Measurements from ENCODE around the gene GRID1. TPM values are rescaled to one million over a fixed set of nuclear protein-coding genes. Genes with fewer than 3 reads are reported as not detected.
"Not testable (repeated sequence)": the region's sequence is repeated elsewhere in the genome, so short reads cannot be mapped to it uniquely, and the experiment has no call there.

GRID1 gene
- total and polyA plus RNA-seq, 9 of the 15 experiments (the other 6 are each of a cell fraction or from before 2014, with no cell fraction given), result 0.01 to 7.2 (median 1.2) TPM

DNA sequence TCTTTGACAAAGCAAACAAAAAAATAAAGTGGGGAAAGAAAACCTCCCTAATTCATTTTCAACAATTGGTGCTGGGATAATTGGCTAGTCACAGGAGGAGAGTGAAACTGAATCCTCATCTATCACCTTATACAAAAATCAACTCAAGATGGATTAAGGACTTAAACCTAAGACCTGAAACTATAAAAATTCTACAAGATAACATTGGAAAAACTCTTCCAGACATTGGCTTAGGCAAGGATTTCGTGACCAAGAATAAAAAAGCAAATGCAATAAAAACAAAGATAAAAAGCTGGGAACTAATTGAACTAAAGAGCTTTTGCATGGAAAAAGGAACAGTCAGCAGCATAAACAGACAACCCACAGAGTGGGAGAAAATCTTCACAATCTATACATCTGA, 271.5 kb downstream of the GRID1 start:
- H3K4me3 ChIP-seq; H4K20me1 ChIP-seq (replicated peaks; ENCODE audit: control insufficient read depth, insufficient read depth, low read length); in situ Hi-C loops (cut with MboI); ATAC-seq; BruUV-seq (replicated peaks); H3K4me1 ChIP-seq (replicated peaks in 1 of 2; ENCODE audit: control insufficient read depth in 2 of 2, insufficient read depth in 2 of 2, low read length in 2 of 2); intact Hi-C loops (cut with micrococcal nuclease); H3K36me3 ChIP-seq (ENCODE audit: control insufficient read depth, insufficient read depth, low read length); H3K4me2 ChIP-seq (ENCODE audit: insufficient read depth, low read length); H3K9me3 ChIP-seq (replicated peaks; ENCODE audit: control insufficient read depth, insufficient read depth, low read depth, low read length); H3K79me2 ChIP-seq (ENCODE audit: control insufficient read depth, insufficient read depth, low read length); H3K27ac ChIP-seq (ENCODE audit: extremely low read depth, low read depth, low read length); DNase-seq (ENCODE audit: extremely low read depth in 1 of 4, low spot score in 3 of 4); H2AFZ ChIP-seq (ENCODE audit: low read depth, low read length); FAIRE-seq; H3K9me1 ChIP-seq (ENCODE audit: control insufficient read depth, insufficient read depth, low read length); CTCF ChIA-PET (ENCODE audit: low intra/inter-chr PET ratio); H3K9ac ChIP-seq (ENCODE audit: insufficient read depth in 1 of 2, low read depth in 2 of 2, low read length in 2 of 2); H3K27me3 ChIP-seq (ENCODE audit: control insufficient read depth in 2 of 2, insufficient read depth in 2 of 2, low read length in 2 of 2): not testable (repeated sequence)
- 0% methylated on average over 1 of the region's 1 CpG for WGBS (ENCODE audit: insufficient coverage, low coverage, missing lambda C conversion rate)
- POLR2A ChIA-PET, result interaction anchor here (0.6 kb wide), 1 partner anchor 8 kb away, joined by 3 read pairs; no protein-coding TSS in a partner anchor

DNA sequence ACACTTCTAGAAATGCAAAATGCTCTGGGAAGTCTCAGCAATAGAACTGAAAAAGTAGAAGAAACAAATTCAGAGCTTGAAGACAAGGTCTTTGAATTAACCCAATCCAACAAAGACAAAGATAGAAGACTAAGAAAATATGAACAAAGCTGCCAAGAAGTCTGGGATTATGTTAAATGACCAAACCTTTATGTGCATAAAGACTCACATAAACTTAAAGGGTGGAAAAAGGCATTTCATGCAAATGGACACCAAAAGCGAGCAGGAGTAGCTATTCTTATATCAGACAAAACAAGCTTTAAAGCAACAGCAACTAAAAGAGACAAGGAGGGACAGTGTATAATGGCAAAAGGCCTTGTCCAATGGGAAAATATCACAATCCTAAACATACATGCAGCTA, 274.3 kb downstream of the GRID1 start:
- POLR2A ChIA-PET; H3K4me1 ChIP-seq (replicated peaks in 1 of 2; ENCODE audit: control insufficient read depth in 2 of 2, insufficient read depth in 2 of 2, low read length in 2 of 2); H3K4me3 ChIP-seq; FAIRE-seq; H3K9me3 ChIP-seq (replicated peaks; ENCODE audit: control insufficient read depth, insufficient read depth, low read depth, low read length); H2AFZ ChIP-seq (ENCODE audit: low read depth, low read length); BruUV-seq (replicated peaks); ATAC-seq; H3K27ac ChIP-seq (ENCODE audit: extremely low read depth, low read depth, low read length); CTCF ChIA-PET (ENCODE audit: low intra/inter-chr PET ratio); H3K9me1 ChIP-seq (ENCODE audit: control insufficient read depth, insufficient read depth, low read length); H4K20me1 ChIP-seq (replicated peaks; ENCODE audit: control insufficient read depth, insufficient read depth, low read length); H3K4me2 ChIP-seq (ENCODE audit: insufficient read depth, low read length); in situ Hi-C loops (cut with MboI); H3K27me3 ChIP-seq (ENCODE audit: control insufficient read depth in 2 of 2, insufficient read depth in 2 of 2, low read length in 2 of 2); H3K36me3 ChIP-seq (ENCODE audit: control insufficient read depth, insufficient read depth, low read length); H3K9ac ChIP-seq (ENCODE audit: insufficient read depth in 1 of 2, low read depth in 2 of 2, low read length in 2 of 2); intact Hi-C loops (cut with micrococcal nuclease); H3K79me2 ChIP-seq (ENCODE audit: control insufficient read depth, insufficient read depth, low read length); DNase-seq (ENCODE audit: extremely low read depth in 1 of 4, low spot score in 3 of 4): not testable (repeated sequence)
- 7% methylated on average over 1 of the region's 1 CpG for WGBS (ENCODE audit: insufficient coverage, low coverage, missing lambda C conversion rate)
